Breast epithelium (tissue), 3 donors: Measurements from ENCODE around the gene LSM10.

Experiments used
- POLR2A ChIP-seq: fragments of 450-650 bp; IDR thresholded peaks from one replicate; pipeline ENCODE4 v1.6.1; 2016; ENCODE audit warnings: antibody characterized with exemption, mild to moderate bottlenecking, moderate library complexity
- POLR2AphosphoS5 ChIP-seq, 3 donors: sonication (generic); formaldehyde crosslinking; IDR thresholded peaks; one replicate each; pipeline ENCODE4 v1.6.1; 2017; ENCODE audit warnings: antibody characterized with exemption in 3 of 3
- TF ChIP-seq, protein P1 (sequence below), 3 donors: fragments of 450-650 bp; IDR thresholded peaks; one replicate each; pipeline ENCODE4 v1.5.1; 2016 to 2017; ENCODE audit warnings: antibody characterized with exemption in 3 of 3, mild to moderate bottlenecking in 3 of 3, moderate library complexity in 3 of 3

DNA sequence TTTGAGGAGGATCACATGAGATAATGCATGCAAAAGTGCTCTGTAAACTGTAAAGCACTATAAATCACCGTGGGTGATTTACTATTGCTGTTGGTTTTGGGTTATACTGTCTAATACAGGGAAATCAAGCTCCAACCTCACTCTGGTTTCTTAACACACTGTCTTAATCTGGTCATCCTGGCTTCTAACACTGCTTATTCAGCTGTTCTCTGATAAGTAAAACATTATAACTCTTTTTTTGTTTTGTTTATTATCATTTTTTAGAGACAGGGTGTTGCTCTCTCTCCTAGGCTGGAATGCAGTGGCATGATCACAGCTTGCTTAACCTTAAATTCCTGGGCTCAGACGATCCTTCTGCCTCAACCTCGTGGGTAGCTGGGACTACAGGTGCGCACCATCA is 21.9 kb upstream of the LSM10 start:
- TF ChIP-seq, protein P1, sequence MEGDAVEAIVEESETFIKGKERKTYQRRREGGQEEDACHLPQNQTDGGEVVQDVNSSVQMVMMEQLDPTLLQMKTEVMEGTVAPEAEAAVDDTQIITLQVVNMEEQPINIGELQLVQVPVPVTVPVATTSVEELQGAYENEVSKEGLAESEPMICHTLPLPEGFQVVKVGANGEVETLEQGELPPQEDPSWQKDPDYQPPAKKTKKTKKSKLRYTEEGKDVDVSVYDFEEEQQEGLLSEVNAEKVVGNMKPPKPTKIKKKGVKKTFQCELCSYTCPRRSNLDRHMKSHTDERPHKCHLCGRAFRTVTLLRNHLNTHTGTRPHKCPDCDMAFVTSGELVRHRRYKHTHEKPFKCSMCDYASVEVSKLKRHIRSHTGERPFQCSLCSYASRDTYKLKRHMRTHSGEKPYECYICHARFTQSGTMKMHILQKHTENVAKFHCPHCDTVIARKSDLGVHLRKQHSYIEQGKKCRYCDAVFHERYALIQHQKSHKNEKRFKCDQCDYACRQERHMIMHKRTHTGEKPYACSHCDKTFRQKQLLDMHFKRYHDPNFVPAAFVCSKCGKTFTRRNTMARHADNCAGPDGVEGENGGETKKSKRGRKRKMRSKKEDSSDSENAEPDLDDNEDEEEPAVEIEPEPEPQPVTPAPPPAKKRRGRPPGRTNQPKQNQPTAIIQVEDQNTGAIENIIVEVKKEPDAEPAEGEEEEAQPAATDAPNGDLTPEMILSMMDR (IDR thresholded peaks at IDR 0.05): no peak
- TF ChIP-seq POLR2AphosphoS5 (IDR thresholded peaks at IDR 0.05) (no peak), POLR2A (no peak)
